K562 (cell line): ENCODE data around the gene PACS1. TPM values are rescaled to one million over a fixed set of nuclear protein-coding genes. Genes with fewer than 3 reads are reported as not detected.

Source experiments
- CBFA2T2 ChIP-seq: fragments of 450-650 bp; conservative IDR thresholded peaks from 2 replicates; pipeline ENCODE4 v1.6.1; 2017; ENCODE audit warnings: mild to moderate bottlenecking
- CEBPG ChIP-seq, 3 experiments: fragments of 200-800 bp in 1 of 3; sonication (Bioruptor generic) in 1 of 3; sonication (generic) in 1 of 3; formaldehyde crosslinking in 1 of 3; IDR thresholded peaks in 2 of 3; conservative IDR thresholded peaks in 1 of 3; 2 replicates each; pipeline versions ENCODE4 v1.6.1 to v1.8.0; 2016 to 2022; ENCODE audit warnings: missing compliant biosample characterization in 2 of 3, missing genetic modification characterization in 2 of 3, mild to moderate bottlenecking in 1 of 3, missing genetic modification reagents in 1 of 3
- CREB1 ChIP-seq, 2 experiments: sonication (generic) in 1 of 2; formaldehyde crosslinking in 1 of 2; IDR thresholded peaks; 2 replicates each; pipeline versions ENCODE4 v1.6.1 to v1.8.0; 2012 to 2022; ENCODE audit warnings: inconsistent platforms in 1 of 2, mild to moderate bottlenecking in 1 of 2, missing genetic modification reagents in 1 of 2, moderate library complexity in 1 of 2
- CTBP1 ChIP-seq: fragments of 450-650 bp; IDR thresholded peaks from 2 replicates; pipeline ENCODE4 v1.6.1; 2016; ENCODE audit warnings: borderline replicate concordance
- EP400 ChIP-seq: fragments of 450-650 bp; IDR thresholded peaks from 2 replicates; pipeline ENCODE4 v1.6.1; 2017; ENCODE audit warnings: antibody characterized with exemption, mild to moderate bottlenecking, moderate library complexity
- JUN ChIP-seq, 2 experiments: sonication (generic) in 1 of 2; formaldehyde crosslinking in 1 of 2; IDR thresholded peaks; 2 replicates each; pipeline versions ENCODE4 v1.6.1 to v1.8.0; 2012 to 2022; ENCODE audit warnings: borderline replicate concordance in 2 of 2, mild to moderate bottlenecking in 2 of 2, improper control_type of control experiment in 1 of 2, low read depth in 1 of 2, low read length in 1 of 2, missing genetic modification reagents in 1 of 2
- MLLT1 ChIP-seq, 2 experiments: fragments of 450-650 bp; IDR thresholded peaks; 2 replicates each; pipeline ENCODE4 v1.6.1; 2016
- MTA3 ChIP-seq: fragments of 450-650 bp; formaldehyde crosslinking; IDR thresholded peaks from 2 replicates; pipeline ENCODE4 v1.6.1; 2017; ENCODE audit warnings: mild to moderate bottlenecking, borderline replicate concordance
- MTF1 ChIP-seq: fragments of 250-450 bp; sonication (Bioruptor Pico); IDR thresholded peaks from 2 replicates; pipeline ENCODE4 v1.9.0; 2021; ENCODE audit warnings: moderate library complexity, mild to moderate bottlenecking, inconsistent platforms, borderline replicate concordance
- TFE3 ChIP-seq: fragments of 450-650 bp; formaldehyde crosslinking; IDR thresholded peaks from 2 replicates; pipeline ENCODE4 v1.4.0; 2020; ENCODE audit warnings: mild to moderate bottlenecking, mixed read lengths
- polyA plus RNA-seq, 8 experiments: library from polyadenylated mRNA; depleted of rRNA in 4 of 8; stranded (reverse) in 5 of 8; unstranded in 3 of 8; fragments of >200 nt; fragmentation: Nextera tagmentation in 2 of 8; fragmentation: Illumina TruSeq in 1 of 8; extraction: Ambion mirVana in 2 of 8; extraction: Trizol in 1 of 8; gene quantifications; 2 replicates each; pipeline versions ENCODE4 v1.2.1 to v1.2.3, GENCODE V29; 2011 to 2014; ENCODE audit warnings: inconsistent platforms in 1 of 8, missing spikeins in 1 of 8
- total RNA-seq, 7 experiments: library from RNA; depleted of rRNA in 6 of 7; stranded (reverse); fragments of >200 nt in 6 of 7; fragmentation: Illumina TruSeq in 2 of 7; extraction: Trizol in 2 of 7; gene quantifications; 2 replicates each; pipeline versions ENCODE4 v1.2.1 to v1.2.3, GENCODE V29; 2011 to 2021; ENCODE audit warnings: low replicate concordance in 1 of 7

PACS1 gene
- total and polyA plus RNA-seq, 9 of the 15 experiments (the other 6 are each of a cell fraction or from before 2014, with no cell fraction given): 0.34 to 28.1 (median 8.5) TPM

DNA sequence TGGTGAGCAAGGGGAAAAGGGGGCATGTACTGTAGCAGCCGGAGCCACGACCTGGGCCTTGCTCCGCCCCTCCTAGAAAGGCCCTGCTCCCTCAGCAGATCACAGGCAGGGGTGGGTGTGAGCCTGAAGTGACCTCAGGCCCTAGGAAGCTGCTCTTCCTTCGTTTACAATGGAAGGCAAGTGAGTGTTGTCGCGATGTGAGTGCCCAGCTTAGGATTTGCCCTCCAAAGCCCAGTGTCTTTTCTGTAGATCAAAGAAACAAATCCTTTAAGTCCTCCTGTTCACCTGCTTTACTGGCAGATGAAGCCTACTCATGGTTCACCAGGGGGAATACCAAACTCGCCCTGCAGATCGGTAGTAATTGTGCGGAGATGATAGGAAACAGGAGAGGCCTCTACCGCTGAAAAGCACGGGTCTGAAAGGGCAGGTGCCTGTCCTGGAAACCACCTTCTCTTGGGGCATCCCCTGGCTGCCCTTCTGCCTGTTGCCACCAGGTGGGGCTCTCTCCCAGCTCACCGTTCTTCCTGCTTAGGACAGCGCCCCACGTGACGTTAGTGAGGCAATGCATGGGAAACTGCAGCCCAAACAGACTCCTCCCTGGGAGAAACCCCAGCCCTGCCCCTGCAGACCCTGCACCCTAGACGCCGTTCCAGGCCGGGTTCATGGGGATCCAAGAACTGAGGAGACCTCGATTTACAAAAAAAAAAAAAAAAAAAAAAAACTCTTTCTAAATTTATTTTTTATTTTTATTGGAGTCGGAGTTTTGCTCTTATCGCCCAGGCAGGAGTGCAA, 152.5 kb downstream of the PACS1 start (continued):
- TF ChIP-seq MTF1 (CRISPR knock-in tag) (no peak), CTBP1 (0 out of 2 replicates have a peak, but pooled peaks have one; percentile 65), MLLT1 (IDR thresholded peaks at IDR 0.05) (peak in 1 of 2 experiments; percentile 99; a peak in 2 of 4 replicates), CEBPG (CRISPR knock-in tag; IDR thresholded peaks at IDR 0.05) (peak; percentile 93), CEBPG (tag; conservative IDR thresholded peaks at IDR 0.05 in 1 of 2, IDR thresholded peaks at IDR 0.05 in 1 of 2) (peak; percentile 44 to 72; a peak in 2 of 4 replicates), CREB1 (IDR thresholded peaks at IDR 0.05) (peak; percentile 53; the same call in 1 of the 2 replicates), CREB1 (CRISPR knock-in tag; IDR thresholded peaks at IDR 0.05) (peak; percentile 75), EP400 (no peak; the same call in 1 of the 2 replicates), CBFA2T2 (0 out of 2 replicates have a peak, but pooled peaks have one; percentile 10), JUN (IDR thresholded peaks at IDR 0.05; ENCODE audit: borderline replicate concordance, low read depth, low read length) (peak; percentile 75; the same call in 1 of the 2 replicates), JUN (CRISPR knock-in tag; IDR thresholded peaks at IDR 0.05; ENCODE audit: borderline replicate concordance) (no peak), MTA3 (no peak), TFE3 (CRISPR knock-in tag) (peak; percentile 86)
